MM.1S (cell line): ENCODE data around the gene KIAA0513.

ENCODE experiments used
- DNase-seq: peaks from one replicate; pipeline ENCODE4 v3.0.0-alpha.2; 2015
- H2AFZ ChIP-seq: fragments of 300-600 bp; sonication (generic); 2 replicates; pipeline ENCODE4 v1.6.0; 2016; ENCODE audit warnings: antibody characterized with exemption, low read length
- H3F3A ChIP-seq: fragments of 300-600 bp; sonication (generic); 2 replicates; pipeline ENCODE4 v1.6.1; 2016; ENCODE audit warnings: mild to moderate bottlenecking, antibody characterized with exemption, low read length, moderate library complexity, mixed read lengths; ENCODE audit not compliant: insufficient read depth
- H3K27ac ChIP-seq: fragments of 300-600 bp; sonication (generic); 2 replicates; pipeline ENCODE4 v1.5.1; 2016; ENCODE audit warnings: mild to moderate bottlenecking, low read length
- H3K27me3 ChIP-seq: fragments of 300-600 bp; sonication (generic); replicated peaks from 2 replicates; pipeline ENCODE4 v1.6.0; 2016; ENCODE audit warnings: low read length; ENCODE audit not compliant: insufficient read depth
- H3K36me3 ChIP-seq: fragments of 300-600 bp; sonication (generic); replicated peaks from 2 replicates; pipeline ENCODE4 v1.6.1; 2016; ENCODE audit warnings: mild to moderate bottlenecking, low read length, mixed read lengths; ENCODE audit not compliant: insufficient read depth
- H3K4me1 ChIP-seq: fragments of 300-600 bp; sonication (generic); 2 replicates; pipeline ENCODE4 v1.6.1; 2016; ENCODE audit warnings: low read length, mixed read lengths
- H3K4me2 ChIP-seq: fragments of 300-600 bp; sonication (generic); 2 replicates; pipeline ENCODE4 v1.6.0; 2016; ENCODE audit warnings: low read depth, low read length
- H3K4me3 ChIP-seq: fragments of 300-600 bp; sonication (generic); 2 replicates; pipeline ENCODE4 v1.5.1; 2016; ENCODE audit warnings: low read length, mixed read lengths
- H3K79me2 ChIP-seq: fragments of 300-600 bp; sonication (generic); 2 replicates; pipeline ENCODE4 v1.6.1; 2016; ENCODE audit warnings: mixed run types, low read length, mixed read lengths
- H3K9ac ChIP-seq: fragments of 300-600 bp; sonication (generic); 2 replicates; pipeline ENCODE4 v1.6.1; 2016; ENCODE audit warnings: low read length, mixed read lengths
- H3K9me2 ChIP-seq: fragments of 300-600 bp; sonication (generic); replicated peaks from 2 replicates; pipeline ENCODE4 v1.6.1; 2016; ENCODE audit warnings: mild to moderate bottlenecking, low read length, mixed read lengths; ENCODE audit not compliant: insufficient read depth
- H3K9me3 ChIP-seq: fragments of 300-600 bp; sonication (generic); replicated peaks from 2 replicates; pipeline ENCODE4 v1.6.1; 2016; ENCODE audit warnings: mild to moderate bottlenecking, low read length, mixed read lengths; ENCODE audit not compliant: insufficient read depth
- H4K20me1 ChIP-seq: fragments of 300-600 bp; sonication (generic); 2 replicates; pipeline ENCODE4 v1.6.1; 2016; ENCODE audit warnings: mild to moderate bottlenecking, low read length, moderate library complexity, mixed read lengths; ENCODE audit not compliant: insufficient read depth
- EZH2 ChIP-seq: fragments of 300-600 bp; sonication (generic); optimal IDR thresholded peaks from 2 replicates; pipeline ENCODE3; 2017; ENCODE audit warnings: low read depth, mild to moderate bottlenecking, antibody characterized with exemption, low read length, mixed read lengths
- EZH2phosphoT487 ChIP-seq: fragments of 300-600 bp; sonication (generic); IDR thresholded peaks from 2 replicates; pipeline ENCODE4 v1.6.1; 2018; ENCODE audit warnings: antibody characterized with exemption, low read length
- TF ChIP-seq, protein P1 (sequence below): fragments of 300-600 bp; sonication (generic); IDR thresholded peaks from 2 replicates; pipeline ENCODE4 v1.5.1; 2016; ENCODE audit warnings: antibody characterized with exemption, low read length, mixed read lengths

KIAA0513 gene

DNA sequence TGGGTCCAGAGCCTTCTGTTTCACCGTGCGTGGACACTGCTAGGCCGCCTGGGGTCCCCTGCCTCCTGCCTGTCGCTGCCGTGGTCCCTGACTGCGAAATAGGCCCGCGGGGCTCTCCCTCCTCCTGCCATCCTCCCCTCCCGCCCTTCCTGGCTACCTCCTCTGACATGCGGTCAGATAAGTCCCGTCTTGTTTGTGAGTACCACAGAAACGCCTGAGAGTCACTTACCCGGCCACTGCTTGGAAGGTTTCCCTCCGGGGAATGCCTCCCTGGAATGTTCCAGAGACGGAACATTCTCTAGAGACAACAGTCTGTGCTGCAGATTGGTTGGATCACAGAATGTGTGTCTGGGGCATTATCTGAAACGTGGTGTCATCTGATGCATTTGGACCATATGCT, 61.9 kb downstream of the KIAA0513 start:
- no peak overlapping the region for H3K4me2 ChIP-seq
- no peaks in the 10 kb centered on the region for H3K9me3 ChIP-seq
- no peak overlapping the region for H2AFZ ChIP-seq
- no peak overlapping the region for H3K27ac ChIP-seq
- H3K4me1 ChIP-seq = no peaks in the 10 kb centered on the region
- H3K9ac ChIP-seq = no peak overlapping the region
- TF ChIP-seq EZH2 (no peak), EZH2phosphoT487 (no peak)
- H3K36me3 ChIP-seq = no peaks in the 10 kb centered on the region
- H3K4me3 ChIP-seq = no peak overlapping the region
- no peaks in the 10 kb centered on the region for H3F3A ChIP-seq
- H3K9me2 ChIP-seq = no peaks in the 10 kb centered on the region
- DNase-seq = no peak
- no peaks in the 10 kb centered on the region for H4K20me1 ChIP-seq
- no peaks in the 10 kb centered on the region for H3K27me3 ChIP-seq
- no peaks in the 10 kb centered on the region for H3K79me2 ChIP-seq

GRCh38 chr16:85090181-85090580, 62.6 kb downstream of the KIAA0513 start:
- H3K9me2 ChIP-seq = no peaks in the 10 kb centered on the region
- H3K4me1 ChIP-seq = no peaks in the 10 kb centered on the region
- no peak overlapping the region for H3K9ac ChIP-seq
- no peak for DNase-seq
- H3K27me3 ChIP-seq = peaks cover 4% of the 10 kb centered on the region
- no peaks in the 10 kb centered on the region for H3F3A ChIP-seq
- no peak overlapping the region for H3K4me2 ChIP-seq
- no peak overlapping the region for H2AFZ ChIP-seq
- no peaks in the 10 kb centered on the region for H3K36me3 ChIP-seq
- TF ChIP-seq, protein P1, sequence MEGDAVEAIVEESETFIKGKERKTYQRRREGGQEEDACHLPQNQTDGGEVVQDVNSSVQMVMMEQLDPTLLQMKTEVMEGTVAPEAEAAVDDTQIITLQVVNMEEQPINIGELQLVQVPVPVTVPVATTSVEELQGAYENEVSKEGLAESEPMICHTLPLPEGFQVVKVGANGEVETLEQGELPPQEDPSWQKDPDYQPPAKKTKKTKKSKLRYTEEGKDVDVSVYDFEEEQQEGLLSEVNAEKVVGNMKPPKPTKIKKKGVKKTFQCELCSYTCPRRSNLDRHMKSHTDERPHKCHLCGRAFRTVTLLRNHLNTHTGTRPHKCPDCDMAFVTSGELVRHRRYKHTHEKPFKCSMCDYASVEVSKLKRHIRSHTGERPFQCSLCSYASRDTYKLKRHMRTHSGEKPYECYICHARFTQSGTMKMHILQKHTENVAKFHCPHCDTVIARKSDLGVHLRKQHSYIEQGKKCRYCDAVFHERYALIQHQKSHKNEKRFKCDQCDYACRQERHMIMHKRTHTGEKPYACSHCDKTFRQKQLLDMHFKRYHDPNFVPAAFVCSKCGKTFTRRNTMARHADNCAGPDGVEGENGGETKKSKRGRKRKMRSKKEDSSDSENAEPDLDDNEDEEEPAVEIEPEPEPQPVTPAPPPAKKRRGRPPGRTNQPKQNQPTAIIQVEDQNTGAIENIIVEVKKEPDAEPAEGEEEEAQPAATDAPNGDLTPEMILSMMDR = no peak
- TF ChIP-seq EZH2 (no peak), EZH2phosphoT487 (no peak)
- no peak overlapping the region for H3K4me3 ChIP-seq
- H4K20me1 ChIP-seq = no peaks in the 10 kb centered on the region
- no peaks in the 10 kb centered on the region for H3K79me2 ChIP-seq
- H3K27ac ChIP-seq = no peak overlapping the region
- H3K9me3 ChIP-seq = no peaks in the 10 kb centered on the region

- Histone ChIP-seq H3K79me2 (no peaks in the 10 kb centered on the region), H3K4me3 (no peak overlapping the region), H3K27ac (no peak overlapping the region), H3K9me3 (no peaks in the 10 kb centered on the region), H2AFZ (no peak overlapping the region), H3K27me3 (peaks cover 8% of the 10 kb centered on the region), H3K4me2 (no peak overlapping the region), H3K36me3 (no peaks in the 10 kb centered on the region), H3F3A (no peaks in the 10 kb centered on the region), H3K9ac (no peak overlapping the region), H3K9me2 (no peaks in the 10 kb centered on the region), H4K20me1 (no peaks in the 10 kb centered on the region), H3K4me1 (no peaks in the 10 kb centered on the region)
- no peak for DNase-seq
- TF ChIP-seq EZH2 (no peak), EZH2phosphoT487 (no peak)
- TF ChIP-seq, protein P1 = no peak
These were observed 63.4 kb downstream of the KIAA0513 start for GRCh38 chr16:85090873-85091521.

- Histone ChIP-seq H3K9me3 (no peaks in the 10 kb centered on the region), H3K27me3 (peaks cover 13% of the 10 kb centered on the region), H3K4me1 (no peaks in the 10 kb centered on the region), H3K9me2 (no peaks in the 10 kb centered on the region), H3K4me2 (no peak overlapping the region), H3F3A (no peaks in the 10 kb centered on the region), H4K20me1 (no peaks in the 10 kb centered on the region), H2AFZ (no peak overlapping the region), H3K79me2 (no peaks in the 10 kb centered on the region), H3K9ac (no peak overlapping the region), H3K4me3 (no peak overlapping the region), H3K36me3 (no peaks in the 10 kb centered on the region), H3K27ac (no peak overlapping the region)
- TF ChIP-seq EZH2 (no peak), EZH2phosphoT487 (no peak)
- TF ChIP-seq, protein P1 = no peak
- DNase-seq = no peak
These were observed 63.9 kb downstream of the KIAA0513 start for GRCh38 chr16:85091522-85091910.
